HCEC 1CT (cell line): ENCODE measurements around the gene LSR.

ENCODE experiments used
- DNase-seq: peaks from one replicate; pipeline ENCODE4 v3.0.0-alpha.2; 2017

LSR gene

DNA sequence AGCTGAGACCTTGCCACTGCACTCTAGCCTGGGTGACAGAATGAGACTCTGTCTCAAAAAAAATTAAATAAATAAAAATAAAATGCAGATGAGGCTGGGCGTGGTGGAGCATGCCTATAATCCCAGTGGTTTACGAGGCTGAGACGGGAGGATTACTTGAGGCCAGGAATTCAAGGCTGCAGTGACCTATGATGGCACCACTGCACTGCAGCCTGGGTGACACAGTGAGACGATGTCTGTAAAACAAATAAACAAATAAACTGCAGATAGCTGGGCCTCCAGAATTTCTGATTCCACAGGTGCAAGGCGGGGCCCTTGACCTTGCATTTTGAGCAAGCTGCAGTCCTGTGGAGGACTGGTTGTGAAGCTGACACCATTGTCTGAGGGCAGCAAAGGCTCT, 40.1 kb downstream of the LSR start:
- DNase-seq: no peak

DNA sequence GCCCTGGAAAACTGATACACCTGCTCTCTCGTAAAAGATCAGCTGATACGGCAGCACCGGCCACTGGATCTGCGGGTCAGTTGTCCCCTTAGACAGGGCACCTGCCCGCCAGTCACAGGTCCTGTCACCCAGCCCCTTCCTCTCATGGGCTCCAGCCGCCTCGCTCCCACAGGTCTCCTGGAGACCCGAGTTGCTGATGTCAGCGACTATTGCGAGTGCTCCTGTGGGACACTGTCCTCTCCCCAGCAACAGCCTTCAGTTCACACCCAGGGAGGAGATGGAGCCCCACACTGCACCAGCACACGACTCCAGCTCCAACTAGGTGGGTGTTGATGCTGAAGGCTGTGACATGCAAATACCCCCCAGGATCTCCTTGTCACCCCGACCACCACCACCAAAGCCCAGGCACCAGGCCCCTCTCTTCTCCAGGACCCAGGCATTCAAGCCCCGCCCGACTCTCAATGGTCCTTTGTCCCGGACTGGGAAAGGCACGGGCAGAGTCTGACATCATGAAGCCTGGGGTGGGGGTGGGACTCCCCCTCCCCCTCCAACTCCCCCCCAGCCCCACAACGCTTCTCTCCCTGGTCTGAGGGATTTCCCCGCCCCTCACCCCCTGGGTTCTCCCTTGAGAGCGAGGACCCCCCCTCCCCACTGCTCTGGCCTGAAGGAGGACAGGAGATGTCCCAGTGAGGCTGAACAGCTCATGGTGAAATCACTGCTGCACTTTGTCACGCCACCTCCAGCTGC, 41.8 kb downstream of the LSR start:
- no peak for DNase-seq

GRCh38 chr19:35291259-35291658, 42.5 kb downstream of the LSR start:
- DNase-seq: no peak

GRCh38 chr19:35291916-35292315, 43.1 kb downstream of the LSR start, which contains the start of gene MAG:
TSS of gene MAG (plus strand) at chr19:35292161. CDS start at chr19:35295409, 3,248 bp downstream.
- DNase-seq: no peak

DNA sequence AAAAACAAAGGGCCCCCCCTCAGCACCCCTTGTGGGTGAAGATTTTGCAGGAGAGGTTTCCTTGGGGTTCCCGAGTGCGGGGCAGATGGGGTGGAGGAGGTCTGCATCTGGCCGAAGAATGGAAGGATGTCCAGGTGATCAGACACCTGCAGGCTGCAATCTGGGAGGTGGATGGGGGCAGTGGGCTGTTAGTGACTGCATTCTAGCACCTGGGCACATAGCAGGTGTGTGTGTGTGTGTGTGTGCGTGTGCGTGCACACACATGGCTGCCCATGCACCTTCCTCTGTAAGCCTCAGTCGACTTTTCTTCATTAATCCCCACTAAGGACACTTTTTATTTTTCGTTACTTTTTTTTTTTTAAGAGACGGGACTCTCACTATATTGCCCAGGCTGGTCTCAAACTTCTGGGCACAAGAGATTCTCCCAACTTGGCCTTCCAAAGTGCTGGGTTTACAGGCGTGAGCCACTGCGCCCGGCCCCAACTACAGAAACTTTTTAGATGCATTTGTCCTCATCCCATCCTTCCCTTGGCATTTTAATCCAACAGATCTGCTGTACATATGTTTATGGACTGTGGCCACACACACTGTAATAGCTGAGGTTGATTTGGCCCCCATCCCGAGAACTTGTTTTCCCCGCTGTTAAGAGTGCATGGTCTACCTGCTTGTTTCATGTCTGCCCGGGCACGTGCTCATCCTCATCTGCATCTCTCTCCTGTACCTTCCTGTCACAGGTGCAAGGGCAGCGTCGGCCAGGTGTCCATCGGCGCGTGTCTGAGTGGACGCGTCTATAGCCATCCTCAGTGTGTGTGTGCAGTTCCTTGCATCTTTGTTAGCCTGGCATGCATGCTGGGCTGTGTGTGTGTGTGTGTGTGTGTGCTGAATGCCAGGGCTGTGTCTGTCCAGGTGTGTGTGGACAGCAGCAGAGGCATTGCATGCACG, 43.9 kb downstream of the LSR start:
- DNase-seq: no peak

GRCh38 chr19:35293363-35293739, 44.5 kb downstream of the LSR start:
- DNase-seq: no peak

- no peak for DNase-seq
Observed at GRCh38 chr19:35293808-35294207, 45.0 kb downstream of the LSR start.

- no peak for DNase-seq
Observed at GRCh38 chr19:35294328-35294727, 45.5 kb downstream of the LSR start.

- no peak for DNase-seq
Observed at GRCh38 chr19:35294859-35295791, 46.3 kb downstream of the LSR start.

DNA sequence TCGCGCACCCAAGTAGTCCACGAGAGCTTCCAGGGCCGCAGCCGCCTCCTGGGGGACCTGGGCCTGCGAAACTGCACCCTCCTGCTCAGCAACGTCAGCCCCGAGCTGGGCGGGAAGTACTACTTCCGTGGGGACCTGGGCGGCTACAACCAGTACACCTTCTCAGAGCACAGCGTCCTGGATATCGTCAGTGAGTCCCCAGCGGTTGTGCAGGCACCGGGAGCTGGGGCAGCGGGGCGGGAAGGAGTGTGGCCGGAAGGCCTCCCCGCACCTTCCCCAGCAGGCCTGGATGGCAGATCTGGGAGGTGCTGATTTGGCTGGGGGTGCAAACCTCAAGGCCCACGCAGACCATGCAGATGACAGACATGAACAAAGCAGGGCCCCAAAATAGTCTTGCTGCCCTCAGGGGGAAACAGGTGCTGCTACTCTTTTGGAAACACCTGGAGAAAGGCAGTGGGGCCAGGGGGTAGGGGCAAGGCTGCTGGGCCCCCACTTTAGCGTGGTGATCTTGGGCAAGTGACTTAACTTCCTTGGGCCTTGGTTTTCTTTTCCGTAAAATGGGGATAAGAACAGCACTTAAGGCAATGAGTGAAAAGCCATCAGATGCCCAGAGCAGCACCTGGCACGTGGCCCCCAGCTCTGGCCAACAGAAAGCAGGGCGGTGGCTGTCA, 47.1 kb downstream of the LSR start:
- DNase-seq: no peak

DNA sequence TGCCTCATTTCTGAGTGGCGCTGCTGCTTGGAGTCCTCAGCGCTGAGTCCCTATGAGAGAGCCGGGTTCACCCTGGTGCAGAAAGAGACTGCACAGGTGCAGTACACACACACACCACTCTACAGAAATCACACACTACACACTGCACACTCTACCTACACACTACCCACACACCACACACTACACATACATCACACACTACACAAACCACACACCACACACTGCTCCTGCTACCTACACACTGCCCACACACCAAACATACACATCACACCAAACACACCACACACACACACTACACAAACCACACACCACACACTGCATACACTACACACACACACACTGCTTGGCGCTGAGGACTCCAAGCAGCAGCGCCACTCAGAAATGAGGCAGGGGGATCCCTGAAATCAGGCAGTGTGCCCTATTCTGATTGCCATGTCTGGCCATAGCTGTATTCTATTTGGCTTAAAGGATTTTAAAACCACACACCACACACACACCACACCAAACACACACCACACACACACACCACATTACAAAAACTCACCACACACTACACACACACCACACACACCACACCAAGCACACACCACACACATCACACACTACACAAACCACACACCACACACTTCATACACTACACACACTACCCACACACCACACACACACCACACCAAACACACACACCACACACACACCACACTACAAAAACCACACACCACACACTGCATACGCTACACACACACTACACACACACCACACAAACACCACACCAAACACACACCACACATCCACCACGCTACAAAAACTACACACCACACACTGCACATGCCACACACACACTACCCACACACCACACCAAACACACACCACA, 48.1 kb downstream of the LSR start:
- no peak for DNase-seq

GRCh38 chr19:35297515-35297848, 48.7 kb downstream of the LSR start:
- DNase-seq: no peak

- DNase-seq: no peak
Observed at GRCh38 chr19:35297922-35298321, 49.1 kb downstream of the LSR start.

DNA sequence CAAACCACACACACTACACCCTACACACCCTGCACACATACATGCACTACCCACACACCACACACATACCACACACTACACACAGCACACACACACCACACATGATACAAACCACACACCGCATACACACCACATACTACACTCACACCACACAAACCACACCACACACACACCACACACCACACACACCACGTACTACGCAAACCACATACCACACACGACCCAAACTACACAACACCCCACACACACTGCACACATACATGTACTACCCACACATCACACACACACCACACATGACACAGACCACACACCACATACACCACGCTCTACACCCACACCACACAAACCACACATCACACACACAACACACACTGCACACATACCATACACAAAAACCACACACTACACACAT, 49.8 kb downstream of the LSR start:
- DNase-seq: no peak

GRCh38 chr19:35299523-35300338, 50.9 kb downstream of the LSR start:
- no peak for DNase-seq

GRCh38 chr19:35300339-35300649, 51.5 kb downstream of the LSR start:
- no peak for DNase-seq

- DNase-seq: no peak
Observed at GRCh38 chr19:35301961-35302360, 53.2 kb downstream of the LSR start.

GRCh38 chr19:35302446-35302845, 53.6 kb downstream of the LSR start:
- no peak for DNase-seq

DNA sequence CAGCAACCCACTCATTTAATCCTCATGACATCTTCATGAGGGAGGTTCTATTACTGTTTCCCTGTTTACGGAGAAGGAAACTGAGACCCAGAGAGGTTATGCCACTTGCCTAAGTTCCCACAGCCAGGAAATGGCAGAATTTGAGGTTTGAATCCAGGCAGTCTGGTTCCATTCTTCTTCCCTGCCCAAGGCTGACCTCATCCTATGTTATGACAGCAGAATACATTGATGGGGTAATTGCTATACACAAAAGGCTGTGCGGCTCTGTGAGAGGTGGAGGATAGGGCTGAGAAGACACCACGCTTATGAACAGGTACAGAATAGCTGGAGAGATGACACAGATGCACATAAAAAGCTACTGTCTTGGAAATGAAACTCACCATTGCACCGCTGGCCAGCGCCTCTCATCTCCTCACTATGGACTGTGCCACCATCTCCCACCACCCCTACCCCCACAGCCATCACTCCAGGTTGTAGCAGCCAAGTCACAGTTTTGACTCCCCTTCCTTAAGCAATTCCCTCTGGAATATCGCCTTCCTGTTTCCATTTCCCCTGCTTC, 54.6 kb downstream of the LSR start:
- DNase-seq: no peak

- DNase-seq: no peak
Observed at GRCh38 chr19:35304036-35304435, 55.2 kb downstream of the LSR start.
